Activated naive CD8-positive, alpha-beta T cell treated with anti-CD3 and anti-CD28 coated beads, Interleukin-2, amount 50 U/mL, for 16 hours (primary cell): ENCODE data around the gene GPS2.
"Not testable (repeated sequence)": the region's sequence is repeated elsewhere in the genome, so short reads cannot be mapped to it uniquely, and the experiment has no call there.

Source experiments
- DNase-seq: peaks from one replicate; pipeline ENCODE4 v3.0.0-alpha.2; 2020; ENCODE audit warnings: low read depth, low spot score

Gene GPS2

GRCh38 chr17:7314719-7315569 lies at the start of gene GPS2:
Gene GPS2, minus strand, starts transcription at chr17:7315360. Its CDS starts 308 bp downstream, at chr17:7315052.
- DNase-seq, result peak; percentile 86

- DNase-seq, result no peak
These were observed 48.2 kb upstream of the GPS2 start for GRCh38 chr17:7363311-7363710.

GRCh38 chr17:7361906-7362305 lies 46.7 kb upstream of the GPS2 start:
- no peak for DNase-seq

- no peak for DNase-seq
These were observed 42.2 kb upstream of the GPS2 start for GRCh38 chr17:7357381-7357780.

GRCh38 chr17:7356756-7357155 lies 41.6 kb upstream of the GPS2 start:
- no peak for DNase-seq

- peak; percentile 66 for DNase-seq
These were observed 41.0 kb upstream of the GPS2 start for GRCh38 chr17:7356072-7356549.

GRCh38 chr17:7355573-7355972 lies 40.4 kb upstream of the GPS2 start:
- DNase-seq, result no peak

GRCh38 chr17:7355053-7355452 lies 39.9 kb upstream of the GPS2 start, which contains the start of gene TMEM95:
Gene TMEM95, plus strand, starts transcription at chr17:7355156. Its CDS starts 49 bp downstream, at chr17:7355205.
- no peak for DNase-seq

GRCh38 chr17:7354262-7354843 lies 39.2 kb upstream of the GPS2 start:
- no peak for DNase-seq

- no peak for DNase-seq
These were observed 37.9 kb upstream of the GPS2 start for GRCh38 chr17:7352910-7353635.

- no peak for DNase-seq
These were observed 37.3 kb upstream of the GPS2 start for GRCh38 chr17:7352503-7352889.

GRCh38 chr17:7351665-7352502 lies 36.7 kb upstream of the GPS2 start, which contains the start of gene KCTD11:
Gene KCTD11, plus strand, starts transcription at chr17:7352162.
- DNase-seq, result no peak

GRCh38 chr17:7348478-7349242 lies 33.5 kb upstream of the GPS2 start:
- no peak for DNase-seq

GRCh38 chr17:7347630-7348477 lies 32.7 kb upstream of the GPS2 start:
- no peak for DNase-seq

- no peak for DNase-seq
These were observed 31.8 kb upstream of the GPS2 start for GRCh38 chr17:7346761-7347614.

- no peak for DNase-seq
These were observed 28.1 kb upstream of the GPS2 start for GRCh38 chr17:7343250-7343649.

GRCh38 chr17:7341842-7342241 lies 26.7 kb upstream of the GPS2 start:
- no peak for DNase-seq

GRCh38 chr17:7340179-7340578 lies 25.0 kb upstream of the GPS2 start:
- DNase-seq, result no peak

GRCh38 chr17:7337600-7337999 lies 22.4 kb upstream of the GPS2 start:
- DNase-seq, result not testable (repeated sequence)
